ENCODE data around the gene ASB6. TPM values are rescaled to one million over a fixed set of nuclear protein-coding genes. Genes with fewer than 3 reads are reported as not detected.

ASB6 gene
- total RNA-seq: 27.9 and 28.1 TPM in 2 replicates

GRCh38 chr9:129641750-129642585, at the start of gene ASB6:
Gene ASB6, minus strand, starts transcription at chr9:129642151. Its CDS starts 152 bp downstream, at chr9:129641999.
- intact Hi-C loops (cut with micrococcal nuclease): loop anchor here (1.0 to 5.0 kb wide), 8 partner anchors 16 to 870 kb away; partner anchors contain the start of genes CRAT, NTMT1, PRRX2 and ZER1

DNA sequence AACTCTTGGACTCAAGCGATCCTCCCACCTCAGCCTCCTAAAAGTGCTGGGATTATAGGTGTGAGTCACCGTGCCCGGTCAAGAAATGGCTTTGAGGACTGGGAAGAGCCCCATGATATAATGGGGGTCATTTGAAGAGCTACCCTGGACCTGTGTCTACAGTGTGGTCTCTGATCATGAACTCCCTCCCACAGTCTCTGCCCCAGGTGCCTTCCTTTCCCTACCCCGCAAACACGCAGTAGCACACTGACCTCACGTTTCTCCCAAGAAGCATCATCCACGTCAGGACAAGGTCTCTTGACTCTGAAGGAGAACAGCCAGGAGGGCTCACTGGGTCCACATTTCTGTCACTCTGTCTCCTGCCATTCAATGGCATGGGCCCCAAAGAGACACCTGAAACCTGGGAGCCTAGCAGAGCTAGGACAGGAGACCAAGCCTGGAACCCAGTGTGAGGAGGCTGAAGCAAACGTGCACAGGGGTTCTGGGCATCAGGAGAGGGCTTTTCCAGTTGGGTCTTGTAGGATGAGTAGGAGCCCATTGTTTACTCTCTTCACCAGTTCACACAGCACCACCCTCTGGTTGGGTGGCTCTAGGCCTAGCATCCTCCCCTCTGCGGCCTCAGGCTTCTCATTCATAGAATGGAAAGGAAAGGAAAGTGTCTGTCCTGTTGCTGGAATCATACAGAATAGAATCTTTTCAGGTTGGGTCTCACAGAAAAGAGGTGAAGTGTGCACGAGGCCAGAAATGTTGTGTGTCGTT, 46.5 kb upstream of the ASB6 start:
- intact Hi-C loops (cut with micrococcal nuclease): no loop called here

- intact Hi-C loops (cut with micrococcal nuclease): no loop called here
These were observed 45.4 kb upstream of the ASB6 start for GRCh38 chr9:129687391-129687790.

DNA sequence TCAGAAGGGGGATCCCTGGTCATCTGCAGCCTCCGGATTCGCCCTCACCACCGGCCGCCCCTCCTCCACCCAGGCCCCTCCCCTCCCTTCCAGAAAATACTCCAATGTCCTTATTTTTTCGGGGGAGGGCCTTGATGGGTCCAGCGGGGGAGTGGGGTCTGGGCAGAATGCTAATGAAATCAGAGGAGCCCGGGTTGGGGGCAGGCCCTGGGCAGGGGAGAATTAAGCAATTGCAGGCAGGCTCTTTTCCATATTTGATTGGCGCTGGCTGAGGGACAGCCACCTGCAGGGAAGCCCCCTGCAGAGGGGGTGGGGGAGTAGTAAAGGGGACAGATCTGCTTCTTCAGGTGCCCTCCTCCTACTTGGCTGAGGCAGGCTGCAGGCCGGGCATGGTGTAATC, 44.8 kb upstream of the ASB6 start:
- intact Hi-C loops (cut with micrococcal nuclease): no loop called here

DNA sequence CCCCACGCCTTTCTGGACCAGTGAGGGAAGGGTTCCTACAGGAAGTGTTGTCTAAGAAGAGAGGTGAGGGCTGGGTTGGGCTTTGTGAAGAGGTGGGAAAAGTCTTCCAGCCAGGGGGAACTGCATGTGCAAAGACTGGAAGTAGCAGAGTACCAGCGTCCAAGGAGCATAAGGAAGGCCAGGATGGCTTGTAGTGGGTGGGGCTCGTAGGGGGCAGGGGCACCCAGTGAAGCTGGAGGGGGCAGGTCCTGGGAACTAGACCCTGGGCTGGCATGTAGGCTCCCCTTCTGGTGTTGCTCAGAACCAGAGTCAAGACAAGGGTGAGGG, 43.9 kb upstream of the ASB6 start:
- intact Hi-C loops (cut with micrococcal nuclease): no loop called here

- intact Hi-C loops (cut with micrococcal nuclease): no loop called here
These were observed 43.4 kb upstream of the ASB6 start for GRCh38 chr9:129685220-129685932.

DNA sequence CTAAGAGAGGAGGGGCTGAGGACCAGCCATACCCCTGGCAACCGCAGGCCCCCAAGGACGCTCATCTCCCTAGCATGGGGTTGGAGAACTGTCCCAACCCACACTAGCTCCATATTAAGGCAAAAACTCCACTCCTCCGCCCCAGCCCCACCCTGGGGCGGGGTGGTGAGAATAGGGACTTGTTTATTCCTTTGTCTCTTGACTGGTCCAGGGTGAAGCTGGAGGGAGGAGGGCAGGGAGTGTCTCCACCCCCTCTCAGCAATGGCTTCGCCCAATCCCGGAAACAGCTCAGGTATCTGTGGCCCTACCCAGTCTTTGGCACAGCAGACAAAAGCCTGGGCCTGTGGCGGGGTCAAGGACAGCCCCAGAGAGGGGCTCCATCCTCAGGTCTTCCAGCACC, 40.4 kb upstream of the ASB6 start:
- intact Hi-C loops (cut with micrococcal nuclease): no loop called here

DNA sequence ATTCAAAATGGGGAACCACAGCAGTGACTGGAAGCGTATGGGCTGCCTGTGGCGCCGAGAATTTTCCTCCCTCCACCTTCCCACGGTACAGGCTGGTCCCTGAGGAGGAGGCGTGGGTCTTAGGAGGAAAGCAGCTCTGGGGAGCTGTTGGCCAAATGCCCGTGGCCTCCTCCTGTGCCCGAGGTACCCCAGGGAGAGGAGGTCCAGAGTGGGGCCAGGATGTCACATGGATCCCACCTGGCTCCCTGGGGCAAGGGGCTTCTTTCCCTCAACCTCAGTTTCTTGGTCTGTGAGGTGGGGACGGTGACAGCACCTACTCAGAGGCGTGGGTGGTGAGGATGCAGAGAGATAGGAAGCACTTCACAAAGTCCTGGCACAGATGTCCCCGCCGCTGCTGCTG, 40.0 kb upstream of the ASB6 start:
- intact Hi-C loops (cut with micrococcal nuclease): no loop called here

GRCh38 chr9:129679537-129679936, 37.6 kb upstream of the ASB6 start:
- intact Hi-C loops (cut with micrococcal nuclease): no loop called here

DNA sequence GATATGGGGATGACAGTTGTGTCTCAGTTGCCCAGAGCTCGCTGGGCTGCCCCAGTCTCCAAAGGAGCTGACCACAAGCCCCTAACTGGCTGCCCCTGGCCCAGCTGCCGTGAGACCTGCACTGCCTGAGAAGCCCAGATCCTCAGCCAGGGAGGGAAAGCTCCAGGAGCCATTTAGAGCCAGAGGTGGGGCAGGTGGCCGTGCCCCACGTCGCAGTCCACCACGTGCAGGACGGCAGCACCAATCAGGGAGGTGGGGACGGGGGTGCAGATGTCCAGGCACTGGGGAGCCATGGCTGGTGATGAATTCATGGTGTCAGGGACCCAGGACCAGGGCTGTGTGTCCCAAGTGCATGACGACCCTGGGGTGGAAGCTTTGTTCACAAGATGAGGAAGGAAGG, 36.9 kb upstream of the ASB6 start:
- intact Hi-C loops (cut with micrococcal nuclease): no loop called here

- intact Hi-C loops (cut with micrococcal nuclease): no loop called here
These were observed 35.5 kb upstream of the ASB6 start for GRCh38 chr9:129677456-129677855.

- intact Hi-C loops (cut with micrococcal nuclease): no loop called here
These were observed 35.0 kb upstream of the ASB6 start for GRCh38 chr9:129676975-129677374.

DNA sequence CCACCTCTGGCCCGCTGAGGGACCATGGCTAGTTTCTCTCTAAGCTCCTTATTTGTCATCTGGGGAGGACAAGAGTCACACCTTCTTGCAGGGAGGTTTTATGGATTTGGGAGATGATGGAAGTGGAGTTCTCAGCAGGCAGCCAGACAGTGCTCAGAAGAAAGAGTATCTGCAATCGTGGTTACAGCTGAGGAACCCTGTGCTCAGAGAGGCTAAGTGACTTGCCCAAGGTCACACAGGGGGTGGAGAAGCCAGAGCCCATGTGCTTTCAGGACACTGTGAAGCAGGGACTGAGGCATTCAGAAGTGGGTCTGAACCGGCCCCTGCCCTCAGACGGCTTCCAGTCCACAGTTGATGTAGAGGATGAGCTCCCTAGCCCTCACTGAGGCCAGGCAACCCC, 34.3 kb upstream of the ASB6 start:
- intact Hi-C loops (cut with micrococcal nuclease): no loop called here

DNA sequence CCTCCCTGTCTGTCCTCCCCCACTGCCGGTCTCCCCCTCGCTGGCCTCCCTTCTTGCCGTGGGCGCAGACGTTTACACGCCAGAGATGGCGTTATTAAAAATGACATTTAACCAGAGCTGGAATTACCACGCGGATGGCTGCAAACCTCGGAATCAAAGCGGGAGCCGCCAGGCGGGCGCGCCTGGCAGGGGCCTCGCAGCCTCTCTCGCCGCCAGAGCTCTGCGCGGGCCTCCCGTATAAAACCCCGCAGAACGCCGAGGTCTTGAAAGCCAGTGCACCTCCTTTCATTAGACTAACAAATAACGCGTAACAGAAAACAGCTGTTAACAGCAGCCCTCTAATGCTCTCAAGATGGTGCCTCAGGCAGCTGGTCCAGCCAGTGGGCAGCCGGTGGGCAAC, 33.7 kb upstream of the ASB6 start:
- intact Hi-C loops (cut with micrococcal nuclease): no loop called here

DNA sequence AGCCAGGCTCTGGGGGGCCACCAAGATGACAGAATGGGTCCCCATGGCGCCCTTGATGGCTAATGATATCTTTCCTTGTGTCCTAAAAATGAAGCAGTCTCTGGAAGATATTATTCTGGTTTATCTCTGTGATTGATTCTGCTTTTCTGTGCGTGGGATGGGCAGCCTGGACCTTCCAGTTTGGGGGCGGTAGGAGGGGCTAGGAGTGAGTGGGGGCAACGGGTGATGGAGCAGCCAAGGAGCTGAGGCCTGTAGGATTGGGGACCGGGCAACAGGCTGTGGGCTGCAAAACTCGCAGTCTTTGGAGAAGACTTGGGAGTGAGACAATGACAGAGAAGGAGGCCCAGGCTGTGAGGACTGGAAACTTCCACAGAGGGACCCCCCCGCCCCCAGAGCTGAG, 32.3 kb upstream of the ASB6 start:
- intact Hi-C loops (cut with micrococcal nuclease): no loop called here

- intact Hi-C loops (cut with micrococcal nuclease): no loop called here
These were observed 31.7 kb upstream of the ASB6 start for GRCh38 chr9:129673602-129674001.

DNA sequence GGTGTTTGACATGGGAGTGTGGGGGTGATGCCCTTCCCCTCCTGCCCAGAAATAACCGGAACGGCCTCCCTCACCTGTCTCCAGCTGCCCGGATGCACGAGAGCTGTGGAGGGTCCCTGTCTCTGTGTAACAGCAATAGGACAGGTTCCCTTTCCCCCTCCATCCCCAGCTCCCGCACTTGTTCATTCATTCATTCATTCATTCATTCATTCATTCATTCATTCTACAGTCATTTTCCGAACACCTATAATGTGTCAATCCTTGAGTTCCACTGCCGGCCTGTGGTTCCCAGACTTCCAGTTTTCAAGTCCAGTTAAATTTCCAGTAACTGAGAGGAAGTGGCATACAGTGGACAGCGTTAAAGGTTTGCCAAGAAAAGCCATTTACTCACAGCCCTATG, 30.8 kb upstream of the ASB6 start:
- intact Hi-C loops (cut with micrococcal nuclease): no loop called here

- intact Hi-C loops (cut with micrococcal nuclease): no loop called here
These were observed 29.6 kb upstream of the ASB6 start for GRCh38 chr9:129671519-129671918.

DNA sequence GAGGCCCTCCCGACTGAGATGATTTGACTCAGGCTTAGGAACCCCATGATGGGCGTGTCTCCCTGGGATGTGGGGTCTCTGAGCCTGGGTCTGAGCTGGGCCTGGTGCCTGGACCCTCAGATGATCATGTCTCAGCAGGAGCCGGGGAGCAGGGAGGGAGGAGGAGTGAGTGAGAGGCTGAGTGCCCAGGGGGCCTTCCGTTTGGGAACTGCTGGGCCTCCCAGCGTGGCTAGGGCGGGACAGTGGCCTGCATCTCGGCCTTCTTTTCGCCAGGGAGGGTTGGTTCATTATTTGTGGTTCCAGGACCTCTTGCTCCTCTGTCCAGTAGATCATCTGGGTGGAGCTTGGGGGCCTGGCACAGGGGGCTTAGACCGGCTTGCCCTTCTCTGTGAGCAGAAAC, 29.1 kb upstream of the ASB6 start:
- intact Hi-C loops (cut with micrococcal nuclease): no loop called here

- intact Hi-C loops (cut with micrococcal nuclease): no loop called here
These were observed 28.0 kb upstream of the ASB6 start for GRCh38 chr9:129669946-129670345.

GRCh38 chr9:129669141-129669718, 27.3 kb upstream of the ASB6 start:
- intact Hi-C loops (cut with micrococcal nuclease): no loop called here

- intact Hi-C loops (cut with micrococcal nuclease): no loop called here
These were observed 25.9 kb upstream of the ASB6 start for GRCh38 chr9:129667850-129668249.
